ENCODE data around the gene HLTF.
A peak's percentile ranks its signal among the peaks of the same experiment; 100 is the strongest.

The HLTF gene

DNA sequence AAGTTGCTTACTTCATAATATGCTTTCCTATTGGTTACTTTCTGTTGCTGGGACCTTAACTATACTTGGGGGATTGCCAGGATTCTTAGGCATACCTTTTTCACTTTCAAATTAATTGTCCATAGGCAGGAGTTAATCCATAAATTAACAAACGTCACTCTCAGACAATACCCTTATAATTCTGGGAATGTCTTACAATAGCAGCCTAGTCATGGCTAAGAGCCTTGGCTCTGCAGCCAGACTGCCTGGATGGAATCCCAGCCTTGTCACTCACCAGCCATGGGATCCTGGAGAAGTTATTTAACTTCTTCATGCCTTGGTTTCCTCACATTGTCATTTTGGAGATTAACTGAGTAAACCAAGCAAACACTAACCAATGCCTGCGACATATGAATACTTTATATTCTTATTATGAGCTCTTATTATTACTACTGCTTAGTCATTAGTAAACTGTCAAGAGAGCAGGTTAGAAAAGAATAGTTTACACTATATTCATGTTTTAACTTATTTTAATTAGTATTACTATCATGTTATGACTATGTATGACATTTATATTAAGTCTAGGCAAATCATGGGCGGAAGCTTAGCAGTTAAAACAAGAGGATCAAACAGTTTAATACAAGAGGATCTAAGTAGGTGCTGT is 66.0 kb downstream of the HLTF start:
- DNase-seq (ENCODE audit: insufficient read length, low spot score) = no peak
- FAIRE-seq = no peak

DNA sequence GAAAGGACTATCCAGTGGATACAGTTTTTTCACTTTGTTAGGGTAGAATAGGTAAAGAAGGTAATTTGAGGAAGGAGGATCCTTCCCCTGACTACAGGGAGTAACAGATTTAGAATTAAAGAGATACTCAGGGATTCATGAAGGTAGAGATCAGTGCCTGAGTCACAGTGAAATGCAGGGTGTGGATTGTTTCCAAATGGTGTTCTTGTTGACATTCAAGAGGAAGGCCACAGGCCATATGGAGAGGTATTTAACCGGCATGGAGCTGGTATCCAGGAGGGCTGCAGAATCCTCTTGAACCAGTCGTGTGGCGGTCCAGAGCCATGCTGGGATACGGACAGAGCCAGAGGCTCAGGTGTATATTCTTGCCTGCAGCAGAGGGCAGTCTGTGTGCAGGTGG is 66.8 kb downstream of the HLTF start:
- FAIRE-seq (no peak), DNase-seq (ENCODE audit: insufficient read length, low spot score) (no peak)

DNA sequence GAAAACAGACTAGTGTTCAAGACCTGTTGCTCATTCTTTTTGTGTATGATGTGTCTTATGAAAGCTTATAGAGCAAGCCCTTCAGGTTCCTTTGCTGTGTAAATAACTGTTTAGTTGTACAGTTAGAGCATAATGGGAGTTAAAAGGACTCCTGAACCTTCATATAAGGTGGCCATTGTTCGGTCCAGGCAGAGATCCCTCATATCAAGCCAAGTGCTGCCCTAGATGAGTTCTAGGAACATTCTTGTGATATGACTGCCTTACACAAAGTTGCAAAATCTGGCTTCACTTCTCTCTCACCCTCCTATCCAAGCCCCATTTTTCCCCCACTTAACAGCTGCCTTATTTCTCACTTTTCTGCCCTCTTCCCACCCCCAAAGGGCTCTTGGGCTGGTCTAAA is 68.1 kb downstream of the HLTF start:
- no peak for FAIRE-seq

DNA sequence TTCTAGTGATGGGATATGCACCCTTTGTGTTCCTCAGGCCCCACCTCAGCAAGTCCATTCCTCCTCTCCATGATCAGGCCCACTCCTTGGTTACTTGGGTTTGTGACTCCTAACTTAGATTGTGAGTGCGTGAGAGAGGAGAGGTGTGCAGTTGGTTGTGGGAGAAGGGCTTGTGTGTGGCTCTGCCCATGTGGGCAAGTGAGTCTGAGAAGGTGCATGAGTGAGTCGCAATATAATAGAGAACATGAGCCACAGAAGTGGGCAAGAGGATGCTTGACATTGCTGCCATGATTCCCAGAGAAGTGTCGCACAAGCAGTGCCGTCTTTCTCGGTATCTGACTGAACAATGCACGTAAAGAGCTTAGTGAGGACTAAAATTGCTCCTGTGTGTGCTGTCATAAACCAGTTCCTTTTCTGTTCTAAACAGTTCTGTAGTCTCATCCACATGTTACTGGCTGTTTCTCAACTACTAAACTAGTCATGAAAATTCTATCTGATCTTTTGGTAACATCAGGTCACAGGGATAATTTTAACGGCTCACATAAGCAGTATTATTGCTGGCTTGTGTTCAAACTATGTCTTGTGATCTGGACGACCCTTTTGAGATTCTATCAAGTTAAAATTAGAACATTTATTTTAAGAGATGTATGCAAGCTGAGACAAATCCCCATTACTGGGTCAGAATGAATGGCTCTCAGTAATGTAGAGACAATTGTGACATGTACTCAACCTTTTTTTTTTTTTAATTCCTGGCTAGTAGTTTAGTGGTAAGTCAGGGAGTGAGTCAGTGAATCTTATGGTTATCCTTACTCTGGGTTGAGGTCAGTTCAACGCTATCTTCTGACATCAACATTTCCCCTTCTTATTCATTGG is 69.4 kb downstream of the HLTF start:
- FAIRE-seq = no peak
- DNase-seq (ENCODE audit: insufficient read length, low spot score) = peak; percentile 63

More for the DNA sequence above, 68.1 kb downstream of the HLTF start:
- no peak for DNase-seq (ENCODE audit: insufficient read length, low spot score)

DNA sequence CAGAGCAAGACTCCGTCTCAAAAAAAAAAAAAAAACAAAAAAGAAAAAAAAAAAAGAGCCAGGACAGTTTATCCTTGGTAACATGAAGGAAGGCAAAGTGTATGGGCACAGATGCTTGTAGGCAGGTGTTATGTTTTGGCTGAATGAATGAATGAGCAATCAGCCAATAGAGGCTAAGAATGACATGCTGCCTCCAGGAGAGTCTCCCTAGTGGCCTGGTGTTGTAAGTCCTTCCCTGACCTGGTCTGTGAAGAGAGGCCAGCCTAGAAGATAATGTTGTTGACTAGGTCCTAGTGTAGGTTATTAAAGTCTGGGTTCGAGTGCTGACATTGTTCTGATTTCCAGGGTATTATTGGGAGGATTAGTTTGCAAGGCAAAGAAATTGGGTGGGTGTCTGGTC is 70.1 kb downstream of the HLTF start:
- DNase-seq (ENCODE audit: insufficient read length, low spot score) (no peak), FAIRE-seq (no peak)

DNA sequence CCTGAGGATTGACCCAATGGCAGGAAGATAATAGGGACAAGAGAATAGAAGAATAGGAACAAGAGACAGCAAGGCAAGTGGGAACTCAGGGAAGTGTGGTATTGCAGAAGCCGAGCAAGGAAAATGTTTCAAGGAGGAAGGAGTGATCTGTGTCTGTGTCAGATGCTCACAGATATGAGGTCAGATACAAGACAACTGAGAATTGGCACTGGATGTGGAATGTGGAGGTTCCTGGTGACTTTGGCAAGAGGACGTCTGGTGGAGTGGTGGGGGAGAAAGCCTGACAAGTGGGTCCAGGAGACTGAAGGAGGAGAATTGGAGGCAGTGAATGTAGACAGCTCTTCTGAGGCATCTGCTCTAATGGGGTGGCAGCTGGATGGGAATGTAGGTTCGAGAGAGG is 70.9 kb downstream of the HLTF start:
- FAIRE-seq (no peak), DNase-seq (ENCODE audit: insufficient read length, low spot score) (no peak)

DNA sequence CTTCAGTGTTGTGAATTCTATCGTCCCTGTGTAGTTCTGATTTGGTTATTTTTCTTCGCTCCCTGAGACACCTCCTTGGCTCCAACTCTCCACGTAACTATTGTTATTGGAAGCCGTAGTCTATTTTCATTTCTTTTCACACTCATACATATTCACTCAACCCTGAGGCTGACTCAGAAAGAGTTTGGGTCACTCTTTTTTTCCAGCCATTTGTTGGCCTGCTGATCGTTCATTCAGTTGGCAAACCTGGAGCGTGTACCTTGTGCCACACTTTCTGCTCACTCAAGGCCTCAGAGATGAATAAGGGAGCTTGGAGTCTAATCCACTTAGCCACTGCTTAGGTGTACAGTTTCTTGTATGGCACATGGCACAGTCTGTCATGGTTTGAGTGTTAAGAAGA is 72.6 kb downstream of the HLTF start:
- DNase-seq (ENCODE audit: insufficient read length, low spot score) = no peak
- no peak for FAIRE-seq

DNA sequence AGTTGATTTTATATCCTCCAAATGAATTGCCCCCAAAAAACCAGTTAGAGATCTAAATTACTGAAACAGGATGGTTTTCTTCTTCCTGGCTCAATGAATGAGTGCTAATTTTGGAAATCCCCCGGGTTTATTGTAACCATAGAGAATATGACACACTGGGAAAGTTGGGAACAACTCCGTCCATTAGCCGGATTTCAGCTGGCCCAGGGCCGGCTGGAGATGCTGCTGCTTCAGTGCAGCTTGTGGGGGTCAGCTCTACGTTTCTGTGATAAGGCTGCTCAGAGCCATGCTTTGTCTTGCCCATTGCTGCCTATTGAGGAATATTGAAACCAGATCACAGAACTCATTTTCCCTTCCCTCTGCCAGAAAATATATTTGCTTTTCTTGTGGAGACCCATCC is 74.7 kb downstream of the HLTF start:
- FAIRE-seq = no peak
- no peak for DNase-seq (ENCODE audit: insufficient read length, low spot score)

DNA sequence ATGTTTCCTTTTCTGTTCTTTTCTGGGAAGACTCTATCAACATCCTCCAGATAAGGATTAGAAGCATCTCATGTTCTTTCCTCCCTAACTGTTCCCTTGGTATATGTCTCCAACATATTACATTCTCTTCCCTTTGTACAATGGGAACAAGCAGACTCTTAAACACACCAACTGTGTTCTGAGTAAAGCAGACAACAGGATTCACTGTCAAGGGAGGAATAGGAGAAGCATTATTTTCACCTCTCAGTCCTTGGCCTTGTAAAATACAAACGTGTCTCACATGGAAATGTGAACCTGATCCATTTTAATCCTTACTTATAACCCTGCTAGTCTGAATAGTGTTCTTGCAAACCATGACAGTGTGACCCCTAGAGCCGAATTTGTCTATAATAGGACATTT is 75.4 kb downstream of the HLTF start:
- FAIRE-seq = no peak

DNA sequence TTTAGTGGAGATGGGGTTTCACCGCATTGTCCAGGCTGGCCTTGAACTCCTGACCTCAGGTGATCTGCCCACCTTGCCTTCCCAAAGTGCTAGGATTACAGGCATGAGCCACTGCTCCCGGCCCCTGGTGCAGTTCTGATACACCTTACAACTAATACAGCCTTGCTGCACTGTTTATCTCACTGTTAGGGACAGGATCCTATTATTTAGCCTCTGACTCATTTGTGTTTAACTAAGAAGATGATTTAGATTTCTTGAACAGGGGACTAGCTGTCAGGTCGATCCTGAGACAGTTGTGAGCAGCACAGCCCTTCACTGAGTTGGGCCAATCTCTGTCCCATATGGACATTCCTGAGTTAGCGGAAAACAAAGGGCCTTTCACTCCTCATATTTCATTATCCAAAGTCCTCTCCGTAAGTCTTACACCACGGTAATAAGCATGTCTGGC is 75.8 kb downstream of the HLTF start:
- DNase-seq (ENCODE audit: insufficient read length, low spot score) (no peak), FAIRE-seq (no peak)

More for the DNA sequence above, 75.4 kb downstream of the HLTF start:
- DNase-seq (ENCODE audit: insufficient read length, low spot score) = no peak

DNA sequence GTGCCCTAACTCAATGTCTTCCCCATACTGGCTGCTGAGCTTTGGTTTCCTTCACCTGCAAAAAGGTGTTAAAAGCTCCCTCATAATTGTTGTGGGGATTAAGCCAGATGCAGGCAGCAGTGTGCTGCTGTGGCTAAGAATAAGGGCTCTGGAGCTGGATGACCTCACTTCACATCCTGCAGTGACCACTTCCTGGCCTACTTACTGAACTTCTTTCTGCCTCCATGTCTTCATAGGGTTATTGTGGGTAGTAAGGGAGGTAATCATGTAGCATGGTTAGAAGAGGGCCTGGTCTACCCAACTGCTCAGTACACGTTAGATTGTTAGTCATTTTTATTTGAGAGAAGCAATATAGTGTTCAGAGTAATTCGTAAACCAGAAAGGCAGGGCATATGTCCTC is 76.6 kb downstream of the HLTF start:
- FAIRE-seq = no peak
- DNase-seq (ENCODE audit: insufficient read length, low spot score) = no peak

DNA sequence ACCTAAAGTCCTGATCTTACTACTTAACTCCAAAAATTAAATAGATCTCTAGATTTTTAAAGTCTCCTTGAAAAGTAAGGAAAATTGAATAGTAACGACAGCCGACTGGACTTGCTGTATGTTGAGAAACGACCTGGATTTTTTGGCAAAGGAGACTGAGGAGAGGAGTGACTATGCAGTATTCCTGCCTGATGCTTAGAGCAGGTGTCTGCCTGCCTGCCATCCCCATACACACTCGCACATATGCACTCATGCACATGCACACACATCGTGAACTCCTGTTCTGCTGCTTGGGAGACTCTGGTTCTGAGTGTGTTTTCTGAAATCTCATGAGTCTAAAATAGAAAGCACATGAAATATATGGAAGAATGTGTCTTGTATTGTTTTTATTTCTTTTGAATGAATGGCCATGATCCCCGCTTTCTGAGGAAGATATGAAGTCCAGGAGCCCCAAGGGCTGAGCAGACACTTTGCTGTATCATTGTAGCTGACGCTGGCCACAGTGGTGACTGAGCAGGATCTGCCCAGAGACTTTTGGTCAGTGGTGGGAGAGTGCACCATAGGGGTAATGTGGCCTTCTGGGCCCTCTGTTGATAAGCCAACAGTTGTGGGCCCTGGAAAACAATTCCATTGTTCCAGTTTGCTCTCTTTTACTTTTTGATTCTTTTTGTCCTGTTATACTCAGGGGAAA is 78.6 kb downstream of the HLTF start:
- DNase-seq (ENCODE audit: insufficient read length, low spot score) = no peak
- no peak for FAIRE-seq

DNA sequence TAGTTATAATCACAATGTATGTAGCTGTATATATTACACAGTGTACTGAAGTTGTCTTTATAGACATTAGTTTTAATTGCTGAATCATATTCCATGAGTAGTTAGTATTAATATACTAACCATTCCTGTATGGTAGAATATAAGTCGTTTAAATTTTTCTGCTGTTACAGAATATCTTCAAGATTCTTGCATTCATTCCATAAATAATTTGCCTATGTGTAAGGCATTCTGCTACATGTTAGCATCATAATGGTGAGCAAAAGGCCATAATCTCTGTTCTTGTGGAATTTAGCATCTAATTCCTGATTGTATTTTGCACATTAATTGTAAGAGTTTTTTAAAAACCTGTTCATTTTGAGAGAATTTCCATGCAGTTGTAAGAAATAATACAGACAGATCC is 80.9 kb downstream of the HLTF start:
- FAIRE-seq (no peak), DNase-seq (ENCODE audit: insufficient read length, low spot score) (no peak)

DNA sequence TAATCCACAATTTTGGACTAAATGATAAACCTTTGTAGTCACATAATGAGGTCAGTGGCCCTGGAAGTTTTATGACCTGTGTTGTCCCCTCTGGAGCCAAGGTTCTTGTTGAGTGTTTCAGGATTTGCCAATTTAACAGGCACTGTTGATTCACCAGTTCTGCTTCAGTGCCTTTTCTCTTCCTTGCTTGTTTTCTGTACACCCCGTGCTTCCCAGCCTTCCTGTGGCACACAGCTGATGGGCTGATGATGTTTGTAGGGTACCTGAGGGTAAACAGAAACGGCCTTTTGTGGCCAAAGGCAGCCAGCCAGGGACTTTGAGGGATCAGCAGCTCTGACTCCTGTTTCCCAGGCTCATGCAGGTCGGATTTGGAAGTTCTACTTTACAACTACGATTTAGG is 81.7 kb downstream of the HLTF start:
- DNase-seq (ENCODE audit: insufficient read length, low spot score) = no peak
- no peak for FAIRE-seq

DNA sequence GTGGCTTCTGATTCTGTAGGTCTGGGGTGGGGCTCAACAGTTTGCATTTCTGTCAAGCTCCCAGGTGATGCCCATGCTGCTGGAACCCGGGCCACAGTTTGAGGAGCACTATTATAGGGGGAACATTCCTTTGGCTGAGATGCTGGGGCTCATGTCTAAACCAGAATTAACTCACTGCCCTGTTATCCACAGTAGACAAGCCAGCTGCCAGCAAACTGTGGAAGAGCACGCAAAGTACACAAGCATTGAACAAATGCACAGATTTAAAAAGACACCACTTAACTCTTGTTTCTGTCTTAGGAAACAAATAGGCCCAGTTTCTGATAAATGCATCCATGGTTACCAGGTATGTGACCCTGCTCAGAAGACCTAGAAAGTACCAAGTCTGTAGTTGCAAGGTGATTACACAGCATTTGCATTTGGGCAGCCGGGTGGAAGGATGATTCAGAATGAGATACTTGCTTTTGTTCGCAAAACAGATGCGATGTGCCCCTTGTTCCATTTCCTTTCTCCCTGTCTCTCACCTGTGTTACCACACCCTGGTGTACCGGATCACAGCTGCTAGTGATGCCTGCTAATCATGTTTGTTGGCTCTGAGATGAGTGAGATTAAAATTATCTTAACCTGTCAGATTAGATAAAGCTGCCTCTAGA is 82.6 kb downstream of the HLTF start:
- no peak for FAIRE-seq
- no peak for DNase-seq (ENCODE audit: insufficient read length, low spot score)

DNA sequence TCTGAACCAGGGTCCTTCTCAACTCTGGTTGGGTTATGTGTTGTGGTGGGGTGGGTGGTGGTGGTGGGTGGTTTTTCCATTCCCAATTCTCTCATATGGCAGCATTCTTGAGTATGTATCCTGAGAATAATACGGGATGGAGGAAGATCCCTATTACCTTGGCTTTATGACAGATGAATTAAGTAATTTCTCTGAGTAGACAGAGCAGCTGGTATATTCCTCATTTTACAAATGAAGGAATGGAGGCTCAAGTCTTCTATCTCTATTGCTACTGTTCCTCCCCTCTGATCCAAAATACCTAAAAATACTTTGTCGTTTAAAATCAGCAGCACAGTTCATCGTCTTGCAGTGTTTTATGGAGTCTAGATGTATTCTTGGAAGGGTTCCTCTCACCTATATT is 84.6 kb downstream of the HLTF start:
- DNase-seq (ENCODE audit: insufficient read length, low spot score) = no peak
- FAIRE-seq = no peak

DNA sequence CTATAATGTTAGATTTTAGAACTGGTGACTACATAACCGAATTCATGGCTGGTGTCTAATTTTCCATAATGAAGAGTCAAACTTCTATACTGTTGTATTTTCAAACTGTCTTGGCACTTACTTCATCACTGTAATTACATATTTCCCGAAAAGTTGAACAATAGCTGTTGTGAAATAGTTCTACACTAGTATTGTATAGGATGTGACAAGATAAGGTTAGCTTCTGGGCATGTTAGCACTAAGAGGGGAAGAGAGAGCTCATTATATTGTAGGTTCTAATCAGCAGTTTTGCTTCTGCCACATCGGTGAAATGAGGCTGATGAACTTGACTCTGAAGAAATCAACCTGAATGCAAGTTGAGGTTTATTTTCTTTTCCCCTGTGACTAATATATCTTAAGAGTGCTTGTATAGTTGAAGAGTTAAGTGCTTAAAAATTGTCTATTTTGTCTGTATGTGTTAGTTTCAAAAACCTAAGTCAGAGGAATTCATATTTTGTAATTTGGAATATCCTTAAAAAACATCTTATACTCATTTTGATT is 86.1 kb downstream of the HLTF start:
- no peak for DNase-seq (ENCODE audit: insufficient read length, low spot score)
- FAIRE-seq = no peak

DNA sequence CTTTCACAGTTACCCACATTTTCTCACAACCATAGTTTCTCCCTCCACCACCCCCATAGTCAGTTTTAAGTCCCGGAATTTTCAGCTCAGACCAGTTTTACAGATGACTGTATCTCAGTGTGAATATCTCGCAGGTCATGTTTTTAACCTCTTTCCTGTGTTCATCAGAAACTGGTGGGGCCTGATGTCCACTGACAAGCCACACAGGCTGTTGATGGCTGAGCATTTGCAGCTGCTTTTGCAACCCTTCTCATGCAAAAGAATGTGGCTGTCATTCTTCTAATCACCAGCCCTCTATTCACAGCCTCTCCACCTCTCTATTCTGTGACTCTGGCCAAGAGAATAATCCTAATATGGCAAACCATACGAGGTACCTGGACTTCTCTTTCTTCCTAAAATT is 86.5 kb downstream of the HLTF start:
- DNase-seq (ENCODE audit: insufficient read length, low spot score) (no peak), FAIRE-seq (no peak)

DNA sequence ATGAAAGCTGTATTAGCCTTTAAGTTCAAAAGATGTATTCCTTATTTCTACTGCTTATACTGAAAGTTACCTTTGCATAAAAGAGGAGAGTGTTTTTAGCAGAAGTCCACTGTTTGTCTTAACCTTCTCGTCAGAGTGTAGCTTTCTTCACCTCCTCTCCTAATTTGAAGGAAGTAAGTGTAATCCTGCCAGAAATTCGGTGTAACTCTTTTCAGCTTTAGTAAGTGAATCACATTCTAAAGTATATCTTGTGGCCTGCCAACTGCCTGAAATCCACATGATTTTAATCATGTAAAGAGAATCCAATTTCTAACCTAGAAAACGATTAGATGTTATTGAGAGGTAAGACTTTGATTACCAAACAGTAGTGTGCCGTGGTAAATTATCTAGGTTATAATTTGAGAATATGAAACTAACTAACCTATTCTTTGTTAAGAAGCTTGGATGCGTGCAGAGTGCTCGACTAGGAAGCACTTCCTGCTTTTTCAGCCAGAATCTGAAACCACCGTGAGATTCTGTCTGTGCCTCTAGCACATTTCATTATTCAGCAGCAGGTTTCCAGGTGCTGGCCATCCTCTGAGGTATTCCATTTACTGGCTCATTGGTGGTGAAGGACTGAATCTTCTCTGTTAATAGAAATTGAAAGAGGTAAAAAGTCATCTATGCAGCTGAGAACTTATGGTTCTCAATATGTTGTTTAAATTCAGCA is 87.5 kb downstream of the HLTF start:
- no peak for DNase-seq (ENCODE audit: insufficient read length, low spot score)
- FAIRE-seq = no peak

DNA sequence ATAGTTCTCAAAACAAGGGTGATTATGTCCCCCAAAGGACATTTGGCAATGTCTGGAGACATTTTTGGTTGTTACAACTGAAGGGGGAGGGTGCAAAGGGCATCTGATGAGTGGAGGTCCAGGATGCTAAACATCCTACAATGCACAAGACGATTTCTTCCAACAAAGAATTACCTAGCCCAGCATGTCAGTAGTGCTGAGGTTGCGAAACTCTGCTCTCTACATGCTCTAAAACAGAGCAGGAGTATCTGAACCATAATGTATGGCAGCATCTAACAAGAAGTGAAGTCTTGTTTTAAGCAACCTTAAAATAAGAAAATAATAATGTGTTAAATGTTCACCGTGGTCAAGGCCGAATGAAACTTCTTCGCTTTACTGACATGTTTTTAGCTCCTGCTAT is 88.0 kb downstream of the HLTF start:
- no peak for DNase-seq (ENCODE audit: insufficient read length, low spot score)
- no peak for FAIRE-seq
